Mesenchymal stem cell (in vitro differentiated cells and primary cell): ENCODE results near the gene PTPRG.

Experiments
- DNase-seq: peaks from one replicate; pipeline ENCODE4 v3.0.0-alpha.2; 2013
- H2AFZ ChIP-seq: one replicate; pipeline ENCODE4 v1.6.1; 2013; ENCODE audit warnings: low read depth, mild to moderate bottlenecking, control low read depth, inconsistent platforms, low read length, moderate library complexity
- H2AK5ac ChIP-seq: 2 replicates; pipeline ENCODE4 v1.6.1; 2013; ENCODE audit warnings: low read length, moderate library complexity, mild to moderate bottlenecking, inconsistent platforms; ENCODE audit not compliant: severe bottlenecking
- H2BK120ac ChIP-seq: one replicate; pipeline ENCODE4 v1.6.1; 2013; ENCODE audit warnings: low read depth, mild to moderate bottlenecking, inconsistent platforms, low read length, moderate library complexity
- H2BK12ac ChIP-seq, 2 experiments: one replicate each; pipeline ENCODE4 v1.6.1; 2013; ENCODE audit warnings: inconsistent platforms in 2 of 2, low read length in 2 of 2, mild to moderate bottlenecking in 2 of 2, moderate library complexity in 2 of 2, control low read depth in 1 of 2
- H2BK15ac ChIP-seq: one replicate; pipeline ENCODE4 v1.6.1; 2013; ENCODE audit warnings: mild to moderate bottlenecking, low read depth, inconsistent platforms; ENCODE audit not compliant: poor library complexity, severe bottlenecking
- H2BK5ac ChIP-seq: 2 replicates; pipeline ENCODE4 v1.6.1; 2013; ENCODE audit warnings: low read depth, mild to moderate bottlenecking, low read length, control low read depth, inconsistent platforms; ENCODE audit not compliant: poor library complexity, severe bottlenecking
- H3K14ac ChIP-seq, 2 experiments: one replicate each; pipeline ENCODE4 v1.6.1; 2013; ENCODE audit warnings: inconsistent platforms in 2 of 2, low read length in 2 of 2, control low read depth in 1 of 2, mild to moderate bottlenecking in 1 of 2, moderate library complexity in 1 of 2
- H3K18ac ChIP-seq, 2 experiments: one replicate each; pipeline ENCODE4 v1.6.1; 2013; ENCODE audit warnings: inconsistent platforms in 2 of 2, low read length in 2 of 2, control low read depth in 1 of 2, low read depth in 1 of 2, mild to moderate bottlenecking in 1 of 2
- H3K23ac ChIP-seq, 2 experiments: one replicate each; pipeline ENCODE4 v1.6.1; 2013; ENCODE audit warnings: inconsistent platforms in 2 of 2, low read length in 2 of 2, mild to moderate bottlenecking in 2 of 2, moderate library complexity in 2 of 2, control low read depth in 1 of 2
- H3K27ac ChIP-seq: 2 replicates; pipeline ENCODE4 v1.5.1; 2013; ENCODE audit warnings: mild to moderate bottlenecking, moderate library complexity, low read length, control low read depth, inconsistent platforms; ENCODE audit not compliant: poor library complexity, severe bottlenecking
- H3K27me3 ChIP-seq, 2 experiments: 2 replicates each; pipeline versions ENCODE4 v1.6.1 to v1.7.0; 2013; ENCODE audit warnings: low read length in 2 of 2, mild to moderate bottlenecking in 2 of 2, moderate library complexity in 2 of 2, control low read depth in 1 of 2, inconsistent platforms in 1 of 2; ENCODE audit not compliant: control insufficient read depth in 1 of 2, insufficient read depth in 1 of 2
- H3K36me3 ChIP-seq, 2 experiments: 2 replicates each; pipeline versions ENCODE4 v1.6.1 to v1.7.0; 2013; ENCODE audit warnings: low read length in 2 of 2, control low read depth in 1 of 2, inconsistent platforms in 1 of 2, low read depth in 1 of 2, mild to moderate bottlenecking in 1 of 2; ENCODE audit not compliant: insufficient read depth in 2 of 2, control insufficient read depth in 1 of 2
- H3K4ac ChIP-seq, 2 experiments: one replicate each; pipeline ENCODE4 v1.6.1; 2013; ENCODE audit warnings: inconsistent platforms in 2 of 2, low read length in 2 of 2, mild to moderate bottlenecking in 2 of 2, moderate library complexity in 2 of 2, control low read depth in 1 of 2, low read depth in 1 of 2
- H3K4me1 ChIP-seq: 2 replicates; pipeline ENCODE4 v1.6.1; 2013; ENCODE audit warnings: low read depth, low read length, control low read depth; ENCODE audit not compliant: control insufficient read depth, insufficient read depth
- H3K4me2 ChIP-seq: 2 replicates; pipeline ENCODE4 v1.6.1; 2013; ENCODE audit warnings: low read length, mild to moderate bottlenecking, inconsistent platforms; ENCODE audit not compliant: poor library complexity, severe bottlenecking
- H3K4me3 ChIP-seq, 2 experiments: 2 replicates each; pipeline versions ENCODE4 v1.5.1 to v1.7.0; 2013; ENCODE audit warnings: low read length in 2 of 2, mild to moderate bottlenecking in 2 of 2, control low read depth in 1 of 2, low read depth in 1 of 2; ENCODE audit not compliant: insufficient read depth in 1 of 2
- H3K79me1 ChIP-seq: replicated peaks from 2 replicates; pipeline ENCODE4 v1.6.1; 2013; ENCODE audit warnings: mild to moderate bottlenecking, control low read depth, low read length, inconsistent platforms; ENCODE audit not compliant: poor library complexity, severe bottlenecking
- H3K9ac ChIP-seq: 2 replicates; pipeline ENCODE4 v1.7.0; 2013; ENCODE audit warnings: mild to moderate bottlenecking, low read length, moderate library complexity
- H3K9me3 ChIP-seq: 2 replicates; pipeline ENCODE4 v1.7.0; 2013; ENCODE audit warnings: mild to moderate bottlenecking, low read length; ENCODE audit not compliant: control insufficient read depth
- H4K8ac ChIP-seq: one replicate; pipeline ENCODE4 v1.6.1; 2013; ENCODE audit warnings: inconsistent platforms, mild to moderate bottlenecking, low read length, moderate library complexity
- H4K91ac ChIP-seq: one replicate; pipeline ENCODE4 v1.6.1; 2013; ENCODE audit warnings: mild to moderate bottlenecking, low read length, inconsistent platforms
- WGBS: methylation state at CpG from one replicate; pipeline ENCODE4 v1.1.7; 2013; ENCODE audit warnings: mixed read lengths; 5-methylcytosine and 5-hydroxymethylcytosine counted together

PTPRG gene

DNA sequence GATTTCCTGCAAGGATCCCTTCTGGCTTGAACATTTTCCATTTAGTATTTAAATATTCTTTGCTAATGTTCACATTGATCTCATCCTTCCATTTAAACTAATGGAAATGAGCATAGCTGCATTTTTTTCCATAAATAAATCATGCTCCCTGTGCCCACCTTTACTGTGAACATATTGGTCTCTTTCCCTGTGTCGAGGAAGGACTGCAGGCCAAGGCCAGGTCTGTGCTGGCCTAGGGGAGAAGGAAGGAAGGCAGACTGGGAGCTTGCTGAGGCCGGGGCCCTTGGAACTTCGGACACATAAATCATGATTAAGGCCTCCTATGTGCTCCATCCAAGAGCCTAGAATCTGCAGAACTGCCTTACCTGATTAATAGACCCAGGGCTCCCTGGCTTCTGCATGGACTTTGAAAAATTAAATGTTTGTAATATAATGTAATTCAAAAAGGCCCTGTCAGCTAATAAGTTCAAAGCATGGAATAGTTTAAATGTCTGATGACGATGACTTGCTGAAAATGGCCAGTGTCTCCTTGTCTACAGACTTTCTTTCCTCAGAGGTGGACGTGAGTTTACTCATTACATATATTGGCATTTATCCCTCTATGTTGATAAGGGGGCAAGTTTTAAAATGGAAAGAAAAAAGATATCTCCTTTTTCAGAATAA lies 636.1 kb downstream of the PTPRG start:
- no peak overlapping the region for H3K9ac ChIP-seq
- no peak overlapping the region for H3K4me3 ChIP-seq
- H3K9me3 ChIP-seq = no peaks in the 10 kb centered on the region
- H2BK12ac ChIP-seq = no peak overlapping the region
- H3K4me2 ChIP-seq = no peak overlapping the region
- H3K14ac ChIP-seq = no peak overlapping the region
- H3K27me3 ChIP-seq = no peaks in the 10 kb centered on the region
- no peak overlapping the region for H3K18ac ChIP-seq
- H2BK120ac ChIP-seq = no peak overlapping the region
- no peak overlapping the region for H2BK5ac ChIP-seq
- H4K91ac ChIP-seq = no peak overlapping the region
- no peak overlapping the region for H3K23ac ChIP-seq
- no peaks in the 10 kb centered on the region for H3K79me1 ChIP-seq
- H2AFZ ChIP-seq = no peak overlapping the region
- H3K4me1 ChIP-seq = no peaks in the 10 kb centered on the region
- 100% methylated on average over 2 of the region's 5 CpGs for WGBS
- no peak for DNase-seq
- no peak overlapping the region for H3K4ac ChIP-seq
- H2BK15ac ChIP-seq = no peak overlapping the region
- H3K27ac ChIP-seq = no peak overlapping the region
- no peak overlapping the region for H2AK5ac ChIP-seq
- H3K36me3 ChIP-seq = peaks cover 8 to 50% of the 10 kb centered on the region in 2 experiments
- H4K8ac ChIP-seq = no peak overlapping the region

DNA sequence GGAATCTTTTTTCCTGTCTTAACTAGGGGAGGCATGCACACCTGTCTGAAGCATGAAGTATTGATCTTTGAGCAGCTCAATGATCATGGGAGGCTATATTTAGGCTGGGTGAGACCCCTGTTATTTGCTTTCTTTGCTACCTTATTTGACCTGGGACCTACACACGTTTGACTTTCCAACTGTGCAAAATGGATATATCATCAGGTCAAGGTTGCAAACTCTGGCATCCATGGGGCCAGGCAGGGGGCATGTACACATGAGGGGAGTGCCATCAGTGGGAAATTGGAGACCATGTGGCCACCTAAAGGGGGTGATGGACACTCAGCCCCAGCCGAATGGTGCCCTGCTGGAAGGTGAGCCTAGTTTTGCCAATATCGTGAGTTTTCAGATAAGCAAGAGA lies 637.8 kb downstream of the PTPRG start:
- WGBS = 88% methylated on average over 2 of the region's 3 CpGs
- H3K9me3 ChIP-seq = no peaks in the 10 kb centered on the region
- no peak overlapping the region for H3K4ac ChIP-seq
- no peak overlapping the region for H2AK5ac ChIP-seq
- peaks cover 18 to 50% of the 10 kb centered on the region in 2 experiments for H3K36me3 ChIP-seq
- H3K18ac ChIP-seq = no peak overlapping the region
- H4K8ac ChIP-seq = no peak overlapping the region
- H3K79me1 ChIP-seq = no peaks in the 10 kb centered on the region
- no peak overlapping the region for H3K14ac ChIP-seq
- no peak overlapping the region for H3K23ac ChIP-seq
- H2BK5ac ChIP-seq = no peak overlapping the region
- no peak overlapping the region for H3K4me3 ChIP-seq
- no peak overlapping the region for H3K4me2 ChIP-seq
- DNase-seq = no peak
- H2AFZ ChIP-seq = no peak overlapping the region
- H2BK12ac ChIP-seq = no peak overlapping the region
- no peak overlapping the region for H2BK15ac ChIP-seq
- H2BK120ac ChIP-seq = no peak overlapping the region
- H4K91ac ChIP-seq = no peak overlapping the region
- H3K27me3 ChIP-seq = no peaks in the 10 kb centered on the region
- no peak overlapping the region for H3K9ac ChIP-seq
- no peaks in the 10 kb centered on the region for H3K4me1 ChIP-seq
- no peak overlapping the region for H3K27ac ChIP-seq

DNA sequence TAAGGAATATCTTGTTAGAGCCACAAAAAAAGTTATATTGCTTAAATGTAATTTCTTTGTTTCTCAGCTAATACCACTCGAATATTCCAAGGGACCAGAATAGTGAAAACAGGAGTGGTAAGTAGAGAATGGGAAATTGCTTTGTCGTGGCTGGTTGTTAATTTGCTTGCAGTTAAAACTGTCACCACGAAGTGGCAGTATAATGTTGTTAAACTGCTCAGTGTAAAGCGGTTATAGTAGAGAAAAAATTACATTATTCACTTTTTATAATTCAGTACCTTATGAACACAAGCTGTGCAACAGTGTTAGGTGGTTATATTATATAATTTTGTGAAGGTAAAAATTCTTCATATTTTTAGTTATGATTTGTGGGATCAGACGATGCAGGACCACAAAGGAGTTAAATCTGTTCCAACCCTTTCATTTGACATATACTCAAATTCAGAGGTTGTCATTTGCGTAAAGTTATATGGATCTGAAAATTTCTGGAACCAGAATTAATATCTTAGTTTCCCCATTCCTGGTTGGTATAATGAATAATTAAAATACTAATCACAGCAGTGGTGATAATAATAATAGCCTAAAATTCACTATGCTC lies 640.2 kb downstream of the PTPRG start:
- no peak overlapping the region for H3K4me3 ChIP-seq
- H3K27me3 ChIP-seq = no peaks in the 10 kb centered on the region
- H3K36me3 ChIP-seq = peaks cover 18 to 55% of the 10 kb centered on the region in 2 experiments
- no peak overlapping the region for H4K91ac ChIP-seq
- H3K4me2 ChIP-seq = no peak overlapping the region
- no peak overlapping the region for H3K23ac ChIP-seq
- no peak overlapping the region for H2BK120ac ChIP-seq
- no peak overlapping the region for H2BK15ac ChIP-seq
- H2BK12ac ChIP-seq = no peak overlapping the region
- H3K9ac ChIP-seq = no peak overlapping the region
- H3K14ac ChIP-seq = no peak overlapping the region
- no peaks in the 10 kb centered on the region for H3K9me3 ChIP-seq
- no peak overlapping the region for H4K8ac ChIP-seq
- H3K18ac ChIP-seq = no peak overlapping the region
- H3K27ac ChIP-seq = no peak overlapping the region
- H2AFZ ChIP-seq = no peak overlapping the region
- H2BK5ac ChIP-seq = no peak overlapping the region
- H3K4me1 ChIP-seq = no peaks in the 10 kb centered on the region
- no peaks in the 10 kb centered on the region for H3K79me1 ChIP-seq
- DNase-seq = peak; percentile 34
- H3K4ac ChIP-seq = no peak overlapping the region
- 16% methylated on average over 2 of the region's 6 CpGs for WGBS
- no peak overlapping the region for H2AK5ac ChIP-seq

DNA sequence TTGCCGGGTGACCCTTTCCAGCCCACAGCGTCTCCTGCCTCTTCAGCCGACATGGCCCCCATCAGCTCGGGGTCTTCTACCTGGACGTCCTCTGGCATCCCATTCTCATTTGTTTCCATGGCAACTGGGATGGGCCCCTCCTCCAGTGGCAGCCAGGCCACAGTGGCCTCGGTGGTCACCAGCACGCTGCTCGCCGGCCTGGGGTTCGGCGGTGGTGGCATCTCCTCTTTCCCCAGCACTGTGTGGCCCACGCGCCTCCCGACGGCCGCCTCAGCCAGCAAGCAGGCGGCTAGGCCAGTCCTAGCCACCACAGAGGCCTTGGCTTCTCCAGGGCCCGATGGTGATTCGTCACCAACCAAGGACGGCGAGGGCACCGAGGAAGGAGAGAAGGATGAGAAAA lies 641.8 kb downstream of the PTPRG start:
- no peaks in the 10 kb centered on the region for H3K9me3 ChIP-seq
- no peak overlapping the region for H3K4me2 ChIP-seq
- H4K8ac ChIP-seq = no peak overlapping the region
- H3K27me3 ChIP-seq = no peaks in the 10 kb centered on the region
- peak overlapping the region; percentile 11 for H4K91ac ChIP-seq
- no peak overlapping the region for H3K27ac ChIP-seq
- DNase-seq = no peak
- no peak overlapping the region for H3K4ac ChIP-seq
- H3K18ac ChIP-seq = no peak overlapping the region
- H2AFZ ChIP-seq = no peak overlapping the region
- H3K4me3 ChIP-seq = peak overlapping the region in 1 of 2 experiments; percentile 15
- no peak overlapping the region for H2BK15ac ChIP-seq
- no peak overlapping the region for H3K23ac ChIP-seq
- no peak overlapping the region for H3K9ac ChIP-seq
- H2BK12ac ChIP-seq = no peak overlapping the region
- H3K14ac ChIP-seq = no peak overlapping the region
- no peaks in the 10 kb centered on the region for H3K4me1 ChIP-seq
- no peaks in the 10 kb centered on the region for H3K79me1 ChIP-seq
- no peak overlapping the region for H2AK5ac ChIP-seq
- H2BK5ac ChIP-seq = no peak overlapping the region
- 95% methylated on average over 22 of the region's 22 CpGs for WGBS
- no peak overlapping the region for H2BK120ac ChIP-seq
- H3K36me3 ChIP-seq = peaks cover 18 to 53% of the 10 kb centered on the region in 2 experiments
